ENCODE results near the gene IL21R.

- TF ChIP-seq CTCF (IDR thresholded peaks at IDR 0.05) (no peak), ZFX (IDR thresholded peaks at IDR 0.05; ENCODE audit: borderline replicate concordance) (no peak)
Measured at GRCh38 chr16:27414788-27415431, 12.9 kb downstream of the IL21R start.
